HG03354 (cell line): ENCODE measurements around the gene ATR.
A peak's percentile ranks its signal among the peaks of the same experiment; 100 is the strongest.
"Not testable (repeated sequence)": the region's sequence is repeated elsewhere in the genome, so short reads cannot be mapped to it uniquely, and the experiment has no call there.

Experiments used
- ATAC-seq: cut with Tn5 transposase; IDR thresholded peaks from one replicate; pipeline ENCODE4 v1.9.1; 2021; ENCODE audit warnings: mild to moderate bottlenecking; ENCODE audit not compliant: unreplicated experiment, poor library complexity, severe bottlenecking

Gene ATR

DNA sequence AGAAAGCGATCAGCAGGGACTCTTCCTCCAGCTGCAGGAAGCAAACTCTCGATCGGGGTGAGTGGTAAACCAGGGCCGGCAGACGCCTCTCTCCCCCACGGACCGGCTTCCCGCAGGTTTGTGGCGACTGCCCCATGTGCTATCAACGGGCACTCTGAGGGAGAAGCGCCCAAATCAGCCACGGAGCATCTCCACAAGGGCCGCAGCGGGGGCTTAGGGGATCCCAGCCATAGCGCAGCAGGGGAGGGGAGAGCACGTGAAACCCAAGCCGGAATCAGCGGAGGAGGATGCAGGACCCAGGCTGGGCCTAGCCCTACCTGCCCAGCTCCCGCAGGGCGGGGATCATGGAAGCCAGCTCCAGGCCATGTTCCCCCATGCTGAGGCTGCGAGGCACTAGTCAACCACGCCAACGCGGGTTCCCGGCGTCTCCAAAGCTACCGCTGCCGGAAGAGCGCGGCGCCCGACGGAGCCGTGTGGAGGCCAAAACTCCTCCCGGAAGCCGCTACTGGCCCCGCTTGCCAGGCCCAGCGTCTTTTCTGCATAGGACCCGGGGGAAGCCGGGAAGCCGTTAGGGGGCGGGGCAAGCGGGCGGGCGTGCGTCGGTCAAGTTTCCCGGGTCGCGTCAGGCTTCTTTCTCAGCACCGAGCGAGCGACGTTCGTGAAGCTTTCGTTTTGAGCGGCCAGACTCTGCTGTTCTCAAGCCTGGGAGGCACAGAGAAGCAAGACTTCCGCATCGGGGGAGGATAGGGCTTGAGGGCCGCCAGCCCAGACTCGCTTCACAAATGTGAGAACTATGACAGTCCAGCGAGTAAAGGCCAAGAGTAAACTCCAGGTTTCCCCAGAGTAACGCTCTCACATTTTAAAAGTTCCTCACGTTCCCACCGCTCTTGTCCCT lies at the start of gene ATR:
Gene ATR (minus strand): TSS at position 405 of the 895 bp plus-strand sequence. CDS start 29 bp downstream, at position 376.
- ATAC-seq, result peak; percentile 93

GRCh38 chr3:142626971-142627370 lies 48.4 kb upstream of the ATR start:
- no peak for ATAC-seq

- no peak for ATAC-seq
Observed at GRCh38 chr3:142625153-142625440, 46.6 kb upstream of the ATR start.

- ATAC-seq, result no peak
Observed at GRCh38 chr3:142624341-142625152, 46.0 kb upstream of the ATR start.

- ATAC-seq, result no peak
Observed at GRCh38 chr3:142623194-142623593, 44.7 kb upstream of the ATR start.

DNA sequence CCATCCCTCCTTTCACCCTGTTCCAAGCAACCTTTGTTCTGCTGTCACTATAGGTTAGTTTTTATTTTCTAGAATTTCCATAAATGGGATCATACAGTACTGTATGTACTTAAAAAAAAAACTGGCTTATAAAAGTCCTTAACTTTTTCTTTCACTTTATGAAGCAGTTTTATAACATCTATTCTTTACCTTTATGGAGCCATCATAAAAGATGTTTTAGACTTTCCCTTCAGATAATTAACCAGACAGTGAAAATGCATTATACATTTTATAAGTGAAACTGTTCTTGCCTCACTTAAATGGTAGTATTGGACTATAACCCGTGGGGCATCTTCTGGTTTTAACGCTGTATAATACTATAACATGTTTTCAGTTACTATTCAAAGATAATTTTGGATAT lies 43.9 kb upstream of the ATR start:
- ATAC-seq, result no peak

DNA sequence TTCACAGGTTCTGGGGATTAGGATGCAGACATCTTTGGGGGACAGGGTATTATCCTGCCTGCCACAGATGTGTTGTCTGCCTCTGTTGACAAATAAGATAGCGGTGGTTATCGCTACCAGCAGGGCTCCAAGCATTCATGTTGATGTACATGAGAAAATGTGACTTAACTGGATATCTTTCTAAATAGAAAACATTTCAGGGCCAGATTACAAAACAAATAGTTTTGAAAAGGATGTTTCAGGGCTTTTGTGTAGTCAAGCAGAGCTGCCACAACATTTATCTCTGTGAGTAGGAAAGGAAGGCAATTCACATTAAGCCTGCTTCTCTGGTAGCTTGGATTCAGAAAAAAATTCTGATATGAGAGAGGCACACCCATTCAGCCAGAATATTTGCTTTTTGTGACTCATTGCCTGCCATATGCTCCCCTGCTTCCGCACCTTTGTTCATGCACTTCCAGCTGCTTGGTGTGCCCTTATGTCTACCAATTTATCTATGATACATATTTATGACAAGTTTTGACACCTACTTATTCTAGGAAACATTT lies 40.5 kb upstream of the ATR start:
- no peak for ATAC-seq

- ATAC-seq, result no peak
Observed at GRCh38 chr3:142615171-142615570, 36.6 kb upstream of the ATR start.

DNA sequence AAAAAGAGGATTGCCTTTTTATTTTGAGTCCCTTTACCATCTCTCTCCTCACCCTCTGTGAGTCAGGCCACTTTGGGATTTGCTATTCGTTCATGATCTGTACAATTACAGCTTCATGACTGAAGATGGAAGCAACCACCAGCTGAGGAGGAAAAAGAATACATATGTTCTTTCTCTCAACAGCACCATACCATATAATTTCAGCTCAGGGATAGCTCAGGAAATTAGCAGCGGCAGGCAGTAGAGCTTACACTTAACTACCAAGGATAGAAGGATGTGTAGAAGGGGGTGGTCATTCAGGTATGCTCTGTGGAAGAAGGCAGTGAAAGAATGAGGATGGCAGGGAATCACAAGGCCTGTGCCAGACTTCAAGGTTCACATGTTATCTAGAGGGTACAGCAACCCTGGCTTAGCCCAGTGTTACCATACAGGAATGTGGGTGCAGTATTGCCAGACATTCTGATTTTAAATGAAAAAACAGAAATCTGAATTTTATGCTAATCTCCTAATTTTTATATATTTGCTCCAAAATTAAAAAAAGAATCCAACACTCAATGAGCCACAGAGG lies 35.6 kb upstream of the ATR start:
- ATAC-seq, result no peak

DNA sequence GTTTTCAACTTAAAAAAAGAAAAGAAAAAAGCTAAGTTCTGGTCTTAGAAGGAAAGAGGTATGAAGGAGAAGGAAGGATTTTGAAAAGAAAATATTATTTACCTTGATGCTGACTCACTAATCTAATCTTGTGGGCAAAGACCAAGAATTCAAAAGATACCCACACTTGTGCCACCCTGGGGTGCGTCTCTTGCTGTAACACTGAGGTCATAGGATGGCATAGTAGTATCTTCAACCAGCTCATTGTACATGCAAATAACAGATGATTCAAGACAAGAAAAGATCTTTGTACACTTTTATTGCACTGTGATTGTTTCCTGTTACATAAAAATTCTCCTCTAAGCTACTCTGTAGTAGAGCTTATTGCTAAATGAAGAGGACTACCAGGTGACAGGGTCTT lies 35.0 kb upstream of the ATR start:
- ATAC-seq, result no peak

GRCh38 chr3:142611206-142611605 lies 32.7 kb upstream of the ATR start:
- no peak for ATAC-seq

DNA sequence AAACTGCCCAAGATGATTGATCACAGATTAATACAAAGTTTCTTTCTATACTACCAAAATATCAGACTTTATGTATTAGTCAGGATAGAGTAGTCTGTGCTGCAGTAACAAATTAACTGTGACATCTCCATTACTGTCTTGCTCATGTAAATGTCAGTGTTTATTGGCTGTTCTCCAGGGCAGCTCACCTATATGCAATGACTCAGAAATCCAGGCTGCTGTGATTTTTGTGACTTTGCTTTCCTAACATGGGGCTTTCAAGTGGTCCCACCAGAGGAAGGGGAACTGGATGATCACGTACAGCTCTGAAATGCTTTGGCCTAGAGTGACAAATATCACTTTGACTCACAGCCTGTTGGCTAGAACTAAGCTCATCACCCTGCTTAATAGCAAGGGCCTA lies 30.6 kb upstream of the ATR start:
- ATAC-seq, result no peak

- no peak for ATAC-seq
Observed at GRCh38 chr3:142608631-142609030, 30.1 kb upstream of the ATR start.

- ATAC-seq, result peak; percentile 83
Observed at GRCh38 chr3:142604940-142605339, 26.4 kb upstream of the ATR start.

DNA sequence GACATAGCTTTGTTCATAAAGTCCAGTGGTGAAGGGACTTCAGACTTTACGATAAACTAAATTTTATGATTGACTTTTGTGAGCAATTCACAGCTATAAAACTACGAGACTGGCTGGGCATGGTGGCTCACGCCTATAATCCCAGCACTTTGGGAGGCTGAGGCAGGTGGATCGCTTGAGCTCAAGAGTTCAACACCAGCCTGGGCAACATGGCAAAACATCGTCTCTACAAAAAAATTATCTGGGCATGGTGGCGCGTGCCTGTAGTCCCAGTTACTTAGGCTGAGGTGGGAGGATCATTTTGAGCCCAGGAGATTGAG lies 24.8 kb upstream of the ATR start:
- ATAC-seq, result not testable (repeated sequence)

DNA sequence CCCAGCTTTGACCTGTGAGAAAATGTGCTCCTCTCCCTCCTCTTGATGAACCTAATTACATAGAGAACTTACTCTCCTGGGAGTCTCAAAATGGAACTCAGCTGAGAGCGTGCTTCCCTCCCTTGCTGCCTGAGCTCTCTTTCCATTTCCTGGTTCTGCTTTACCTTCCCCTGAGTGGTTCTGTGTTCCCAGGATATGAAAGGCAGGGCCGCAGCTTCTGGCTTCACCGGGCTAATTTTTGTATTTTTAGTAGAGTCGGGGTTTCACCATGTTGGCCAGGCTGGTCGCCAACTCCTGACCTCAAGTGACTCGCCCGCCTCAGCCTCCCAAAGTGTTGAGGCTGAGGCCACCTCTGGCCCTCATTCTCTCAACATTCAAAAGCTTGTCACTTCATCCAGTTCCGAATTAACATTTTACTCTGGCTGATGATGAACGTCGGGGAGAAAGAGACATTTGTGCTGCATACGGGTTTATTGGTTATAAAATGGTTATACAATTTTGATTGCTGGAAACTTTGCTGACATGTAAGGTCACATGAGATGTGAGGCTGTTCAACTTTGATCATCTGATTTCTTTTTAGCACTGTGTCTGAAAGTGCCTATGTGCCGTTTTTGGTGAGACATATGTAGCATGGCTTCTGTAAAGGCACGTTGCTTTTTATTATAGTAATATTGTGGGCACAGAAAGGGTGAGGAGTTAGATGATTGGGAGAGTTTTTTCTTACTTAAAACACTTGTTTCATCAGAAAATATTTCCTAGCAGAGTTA lies 24.3 kb upstream of the ATR start:
- ATAC-seq, result no peak

- no peak for ATAC-seq
Observed at GRCh38 chr3:142601713-142602112, 23.2 kb upstream of the ATR start.

DNA sequence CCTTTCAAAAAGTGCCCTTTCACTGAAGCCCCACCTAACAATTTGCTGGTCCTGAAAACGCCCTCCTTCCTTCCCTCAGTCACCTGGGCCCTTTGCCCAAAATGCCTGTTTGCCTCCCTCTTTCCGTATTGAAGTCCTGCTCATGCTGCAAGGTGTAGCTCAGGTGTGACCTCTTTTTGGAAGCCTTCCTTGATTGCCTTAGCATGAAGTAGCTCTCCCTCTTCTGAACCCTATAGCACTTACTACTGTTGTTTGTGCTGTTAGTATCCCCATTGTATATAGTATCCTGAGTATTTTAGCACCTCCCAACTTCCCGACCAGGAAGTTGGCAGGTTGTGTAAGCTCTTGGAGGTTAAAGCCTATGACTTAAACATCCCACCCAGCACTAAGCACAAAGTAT lies 19.4 kb upstream of the ATR start:
- ATAC-seq, result no peak

DNA sequence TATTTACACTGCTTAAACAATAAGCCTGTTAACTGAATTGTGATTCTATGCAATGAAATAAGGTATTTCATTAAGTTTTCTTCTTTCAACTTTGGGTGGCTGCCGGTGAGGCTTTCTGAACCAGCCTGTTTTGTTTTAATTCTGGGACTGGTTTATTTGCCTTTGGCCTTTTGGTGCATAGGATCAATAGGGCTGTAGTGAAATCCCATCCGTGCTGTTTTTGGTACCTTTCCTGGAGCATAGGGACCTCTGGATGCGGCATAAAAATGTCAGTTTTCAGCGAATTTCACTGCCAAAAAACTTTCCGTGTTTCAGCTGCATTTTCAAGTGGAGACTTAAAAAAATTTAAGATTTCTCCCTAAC lies 18.2 kb upstream of the ATR start:
- no peak for ATAC-seq
